ENCODE measurements around the gene FHIP1A.
A peak's percentile ranks its signal among the peaks of the same experiment; 100 is the strongest.
"Not testable (repeated sequence)": the region's sequence is repeated elsewhere in the genome, so short reads cannot be mapped to it uniquely, and the experiment has no call there.

Gene FHIP1A

DNA sequence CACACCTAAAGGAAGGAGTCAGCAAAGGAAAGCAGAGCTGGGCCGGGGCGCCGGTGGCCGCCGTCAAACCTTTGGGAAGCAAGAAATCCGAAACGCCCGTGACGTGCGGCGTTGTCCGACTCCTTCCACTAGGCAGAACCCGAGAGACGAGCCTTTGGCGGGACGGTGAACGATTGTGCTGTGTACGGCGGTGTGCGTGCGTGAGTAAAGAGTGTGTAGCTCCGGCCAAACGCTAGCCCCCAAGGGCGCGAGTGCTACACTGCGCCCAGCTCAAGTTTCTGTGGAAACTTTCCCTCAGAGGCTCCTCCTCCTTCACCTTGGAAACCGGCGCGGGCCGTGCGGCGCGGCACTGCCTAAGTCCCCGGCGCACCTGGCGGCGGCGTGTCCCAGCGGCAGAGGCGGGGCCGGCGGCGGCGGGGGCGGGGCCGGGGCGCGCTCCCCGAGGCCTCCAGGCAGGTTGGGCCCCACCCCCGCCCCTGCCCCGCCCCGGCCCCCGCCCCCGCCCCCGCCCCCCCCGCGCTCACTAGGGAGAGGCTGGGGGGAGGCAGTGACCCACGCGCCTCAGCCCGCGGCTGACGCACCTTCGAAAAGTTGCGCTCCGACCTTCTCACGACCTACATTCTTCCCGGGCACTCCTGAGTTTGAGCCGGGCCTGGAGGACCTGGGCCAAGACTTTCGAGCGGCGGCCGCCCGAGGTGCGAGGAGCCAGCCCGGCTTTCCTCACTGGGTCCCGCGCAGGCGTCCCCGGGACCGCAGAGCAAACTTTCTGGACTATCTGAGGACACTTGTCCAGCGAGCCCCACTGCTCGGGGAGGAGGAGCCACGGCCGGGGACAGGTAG is at the start of gene FHIP1A:
Gene FHIP1A (plus strand): TSS at position 547 of the 840 bp plus-strand sequence. CDS start 157,084 bp downstream, outside the sequence.
- peak; percentile 24 for DNase-seq (ENCODE audit: low read depth, low spot score)

DNA sequence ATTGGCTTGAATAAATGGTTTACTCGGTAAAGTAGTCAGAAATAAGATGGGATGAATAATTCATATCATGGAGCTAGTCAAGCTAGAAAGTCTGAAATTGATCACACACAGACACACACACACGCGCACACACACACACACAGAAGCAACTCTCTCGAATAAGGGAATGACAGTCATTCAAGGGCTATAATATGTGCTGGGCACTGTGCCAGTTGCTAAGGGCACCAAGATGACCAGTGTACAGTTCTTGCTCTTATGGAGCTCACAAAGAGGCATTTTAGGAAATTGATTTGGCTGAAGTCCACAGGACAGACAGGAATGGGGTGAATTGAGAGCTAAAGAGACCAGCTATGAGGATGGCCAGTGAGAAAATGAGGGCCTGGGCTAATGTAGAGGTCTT is 49.4 kb upstream of the FHIP1A start:
- no peak for DNase-seq (ENCODE audit: low read depth, low spot score)

DNA sequence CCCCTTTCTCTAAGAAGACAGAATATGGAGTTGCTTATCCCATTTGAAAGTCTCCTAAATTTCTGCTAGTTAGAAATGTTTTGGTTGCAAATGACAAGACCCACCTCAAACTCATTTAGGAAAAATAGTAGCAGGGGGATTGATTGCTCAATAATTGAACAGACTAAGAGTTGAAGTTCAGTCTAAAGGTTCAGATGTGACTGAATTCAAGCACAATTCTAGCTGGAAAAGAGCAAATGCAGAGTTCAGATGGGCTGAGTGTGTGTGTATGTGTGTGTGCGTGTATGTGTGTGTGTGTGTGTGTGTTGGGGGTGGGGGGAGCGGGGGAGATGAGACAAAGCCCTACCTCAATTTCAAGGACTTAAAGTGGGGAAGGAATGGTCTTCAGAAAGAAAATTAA is 47.9 kb upstream of the FHIP1A start:
- DNase-seq (ENCODE audit: low read depth, low spot score) = no peak

DNA sequence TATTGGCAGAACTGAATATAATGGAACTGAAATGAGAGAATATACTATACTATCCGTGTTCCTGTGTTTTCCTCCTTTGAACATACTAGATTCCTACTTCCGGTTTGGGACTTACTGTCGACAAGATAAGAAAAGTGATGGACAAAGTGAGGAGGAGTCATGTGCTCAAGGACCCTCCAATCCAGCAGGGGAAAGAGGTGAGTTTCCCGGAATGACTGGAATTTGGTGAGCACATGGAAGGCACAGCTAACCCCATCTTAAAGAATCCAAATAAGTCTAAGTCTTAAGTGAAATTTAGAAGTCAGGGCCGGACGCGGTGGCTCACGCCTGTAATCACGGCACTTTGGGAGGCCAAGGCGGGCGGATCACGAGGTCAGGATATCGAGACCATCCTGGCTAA is 47.0 kb upstream of the FHIP1A start:
- DNase-seq (ENCODE audit: low read depth, low spot score) = no peak

DNA sequence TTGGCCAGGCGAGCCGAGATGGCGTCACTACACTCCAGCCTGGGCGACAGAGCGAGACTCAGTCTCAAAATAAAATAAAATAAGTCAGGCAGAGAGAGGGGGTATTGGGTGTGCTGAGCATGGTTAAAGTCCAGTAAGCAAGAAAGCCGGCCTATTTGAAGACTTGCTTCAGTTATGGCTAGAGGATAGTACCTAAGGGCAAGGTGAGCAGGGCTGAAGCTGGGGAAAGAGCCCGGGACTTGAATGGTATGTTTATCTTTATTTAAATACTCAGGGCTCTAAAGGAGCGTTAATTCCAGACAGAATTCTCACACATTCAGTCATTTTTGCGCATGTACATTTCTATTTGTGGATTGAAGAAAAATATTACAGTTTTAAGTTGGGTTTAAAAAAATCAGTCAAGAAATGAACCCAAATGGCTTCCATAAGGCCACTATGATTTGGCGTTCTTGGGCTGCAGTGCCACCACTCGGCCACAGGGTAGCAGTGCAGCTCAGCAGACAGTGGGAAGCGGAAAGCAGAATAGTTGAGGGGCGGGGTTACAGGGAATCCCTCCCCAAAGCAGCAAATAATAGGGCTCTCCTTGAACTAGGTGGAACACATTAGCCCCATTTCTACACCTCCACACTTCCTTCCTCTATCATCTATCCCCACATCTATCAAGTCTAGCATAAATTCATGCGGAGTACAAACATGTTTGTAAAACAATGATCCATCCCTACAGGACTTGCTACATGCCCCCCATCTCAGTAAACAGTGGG is 46.4 kb upstream of the FHIP1A start:
- peak; percentile 64 for DNase-seq (ENCODE audit: low read depth, low spot score)

DNA sequence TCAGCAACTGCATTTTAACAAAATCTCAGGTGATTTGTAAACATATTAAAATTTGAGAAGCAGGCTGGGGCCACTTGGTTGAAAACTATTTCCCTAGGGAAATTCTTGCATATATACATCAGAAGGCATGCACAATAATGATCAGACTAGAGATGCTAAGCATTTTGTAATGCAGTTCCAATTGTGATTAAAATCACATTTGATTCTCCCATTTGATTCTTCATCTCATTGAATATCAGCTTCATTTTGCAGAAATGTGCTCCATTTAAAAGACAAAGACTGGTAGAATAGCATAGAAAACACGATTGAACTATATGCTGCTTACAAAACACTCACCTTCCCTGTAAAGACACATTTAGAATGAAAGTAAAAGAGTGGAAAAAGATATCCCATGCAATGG is 32.4 kb upstream of the FHIP1A start:
- no peak for DNase-seq (ENCODE audit: low read depth, low spot score)

DNA sequence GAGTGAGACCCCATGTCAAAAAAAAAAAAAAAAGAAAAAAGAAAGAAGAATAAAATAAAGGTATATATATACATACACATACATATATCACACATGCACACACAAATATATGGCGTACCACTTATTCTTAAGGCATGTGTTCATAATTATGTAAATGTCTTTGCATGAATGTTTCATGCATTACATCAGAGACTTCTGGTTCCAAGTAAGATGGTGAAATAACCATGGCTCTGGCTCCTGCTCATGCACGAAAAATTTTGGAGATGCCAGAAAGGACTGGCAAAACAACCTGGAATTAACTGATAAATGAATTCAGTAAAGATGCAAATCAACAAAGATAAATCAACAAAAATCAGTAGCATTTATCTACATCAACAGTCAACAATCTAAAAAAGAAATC is 19.7 kb upstream of the FHIP1A start:
- DNase-seq (ENCODE audit: low read depth, low spot score) = no peak

DNA sequence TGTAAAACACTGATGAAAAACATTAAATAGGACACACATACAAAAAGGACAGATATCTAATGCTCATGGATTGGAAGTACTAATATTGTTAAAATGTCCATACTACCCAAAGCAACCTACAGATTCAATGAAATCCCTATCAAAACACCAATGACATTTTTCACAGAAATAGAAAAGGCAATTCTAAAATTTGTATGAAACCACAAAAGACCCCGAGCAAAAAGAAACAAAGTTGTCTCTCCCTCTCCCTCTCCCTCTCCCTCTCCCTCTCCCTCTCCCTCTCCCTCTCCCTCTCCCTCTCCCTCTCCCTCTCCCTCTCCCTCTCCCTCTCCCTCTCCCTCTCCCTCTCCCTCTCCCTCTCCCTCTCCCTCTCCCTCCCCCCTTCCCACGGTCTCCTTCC is 19.2 kb upstream of the FHIP1A start:
- DNase-seq (ENCODE audit: low read depth, low spot score) = not testable (repeated sequence)

DNA sequence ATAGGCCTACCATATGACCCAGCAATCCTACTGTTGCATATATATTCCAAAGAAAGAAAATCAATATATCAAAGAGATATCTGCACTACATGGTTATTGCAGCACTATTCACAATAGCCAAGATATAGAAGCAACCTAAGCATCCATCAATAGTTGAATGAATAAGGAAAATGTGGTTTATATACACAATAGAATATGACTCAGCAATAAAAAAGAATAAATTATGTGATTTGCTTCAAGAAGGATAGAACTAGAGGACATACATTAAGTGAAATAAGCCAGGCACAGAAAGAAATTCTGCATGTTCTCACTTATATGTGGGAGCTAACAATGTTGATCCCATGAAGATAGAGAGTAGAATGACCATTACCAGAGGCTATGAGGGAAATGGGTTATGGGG is 13.1 kb upstream of the FHIP1A start:
- DNase-seq (ENCODE audit: low read depth, low spot score) = no peak

DNA sequence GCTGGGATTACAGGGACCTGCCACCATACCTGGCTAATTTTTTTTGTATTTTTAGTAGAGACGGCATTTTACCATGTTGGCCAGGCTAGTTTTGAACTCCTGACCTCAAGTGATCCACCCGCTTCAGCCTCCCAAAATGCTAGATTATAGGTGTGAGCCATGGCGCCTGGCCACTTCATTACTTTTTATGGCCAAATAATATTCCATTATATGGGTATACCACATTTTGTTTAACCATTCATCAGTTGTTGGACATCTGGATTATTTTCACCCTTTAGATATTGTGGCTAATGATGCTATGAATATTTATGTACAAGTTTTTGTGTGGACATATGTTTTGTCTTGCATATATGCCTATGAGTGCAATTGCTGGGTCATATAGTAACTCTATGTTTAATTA is 8.6 kb upstream of the FHIP1A start:
- no peak for DNase-seq (ENCODE audit: low read depth, low spot score)

DNA sequence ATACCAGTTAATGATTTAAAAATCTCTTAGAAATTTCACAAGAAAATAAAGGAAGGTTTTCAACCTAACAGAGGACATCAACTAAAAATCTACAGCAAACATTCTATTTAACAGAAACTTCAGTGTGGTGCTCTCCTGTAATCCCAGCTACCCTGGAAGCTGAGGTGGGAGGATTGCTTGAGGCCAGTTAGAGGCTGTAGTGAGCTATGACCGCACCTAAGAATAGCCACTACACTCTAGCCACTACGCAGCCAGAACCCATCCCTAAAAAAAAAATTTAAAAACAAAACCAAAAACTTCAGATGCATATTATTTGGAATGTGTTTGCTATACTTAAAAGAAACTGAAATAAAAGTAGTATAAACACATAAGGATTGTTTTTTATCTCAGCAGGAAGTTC is 7.2 kb upstream of the FHIP1A start:
- DNase-seq (ENCODE audit: low read depth, low spot score) = no peak

DNA sequence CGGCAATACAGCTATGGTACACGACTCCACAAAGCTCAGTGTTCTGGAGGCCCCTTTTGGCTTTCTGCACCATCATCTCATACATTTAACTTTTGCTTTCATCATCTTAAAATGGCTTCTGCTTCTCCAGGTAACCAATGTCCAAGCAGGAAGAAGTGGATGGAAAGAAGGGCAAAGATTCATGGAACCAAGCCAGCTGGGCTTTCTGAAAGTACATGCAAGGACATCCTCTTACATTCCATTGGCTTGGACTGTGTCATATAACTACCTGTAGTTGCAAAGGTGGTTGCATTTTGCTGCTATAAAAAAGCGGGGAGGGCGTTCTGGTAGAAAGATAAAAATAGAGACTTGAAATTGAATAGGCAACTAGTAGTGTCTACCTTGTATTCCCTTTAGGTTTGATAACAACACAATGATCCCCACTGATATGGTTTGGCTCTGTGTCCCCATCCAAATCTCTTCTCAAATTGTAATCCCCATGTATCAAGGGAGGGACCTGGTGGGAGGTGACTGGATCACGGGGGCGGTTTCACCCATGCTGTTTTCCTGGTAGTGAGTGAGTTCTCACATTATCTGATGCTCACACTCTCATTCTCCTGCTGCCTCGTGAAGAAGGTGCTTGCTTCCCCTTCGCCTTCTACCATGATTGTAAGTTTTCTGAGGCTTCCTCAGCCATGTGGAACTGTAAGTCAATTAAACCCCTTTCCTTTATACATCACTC is 6.7 kb upstream of the FHIP1A start:
- DNase-seq (ENCODE audit: low read depth, low spot score) = no peak

DNA sequence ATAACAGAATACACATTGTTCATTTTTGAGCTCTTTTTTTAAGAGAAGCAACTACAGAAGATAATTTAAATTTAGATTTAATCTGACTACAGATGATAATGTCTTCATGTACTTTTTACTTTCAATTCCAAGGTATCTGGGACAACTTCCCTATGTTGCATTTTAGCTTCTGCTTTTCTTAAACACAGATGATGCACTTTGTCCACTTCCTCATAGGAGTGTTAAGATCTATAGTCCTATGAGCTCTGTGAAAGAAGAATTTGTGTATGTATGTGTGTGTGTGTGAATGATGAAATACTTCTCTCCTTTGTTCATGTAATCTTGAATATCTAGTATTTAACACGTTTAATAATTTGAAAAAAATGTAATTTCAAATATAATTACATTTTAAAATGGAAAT is 5.3 kb upstream of the FHIP1A start:
- no peak for DNase-seq (ENCODE audit: low read depth, low spot score)

DNA sequence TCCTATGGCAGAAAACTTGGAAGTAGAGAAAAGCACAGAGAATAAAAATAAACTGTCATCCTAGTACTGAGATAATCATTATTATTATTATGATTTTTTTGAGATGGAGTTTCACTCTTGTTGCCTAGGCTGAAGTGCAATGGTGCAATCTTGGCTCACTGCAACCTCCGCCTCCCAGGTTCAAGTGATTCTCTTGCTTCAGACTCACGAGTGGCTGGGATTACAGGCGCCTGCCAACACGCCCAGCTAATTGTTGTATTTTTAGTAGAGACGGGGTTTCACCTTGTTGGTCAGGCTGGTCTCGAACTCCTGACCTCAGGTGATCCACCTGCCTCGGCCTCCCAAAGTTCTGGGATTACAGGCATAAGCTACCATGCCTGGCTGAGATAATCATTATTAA is 4.2 kb upstream of the FHIP1A start:
- not testable (repeated sequence) for DNase-seq (ENCODE audit: low read depth, low spot score)

DNA sequence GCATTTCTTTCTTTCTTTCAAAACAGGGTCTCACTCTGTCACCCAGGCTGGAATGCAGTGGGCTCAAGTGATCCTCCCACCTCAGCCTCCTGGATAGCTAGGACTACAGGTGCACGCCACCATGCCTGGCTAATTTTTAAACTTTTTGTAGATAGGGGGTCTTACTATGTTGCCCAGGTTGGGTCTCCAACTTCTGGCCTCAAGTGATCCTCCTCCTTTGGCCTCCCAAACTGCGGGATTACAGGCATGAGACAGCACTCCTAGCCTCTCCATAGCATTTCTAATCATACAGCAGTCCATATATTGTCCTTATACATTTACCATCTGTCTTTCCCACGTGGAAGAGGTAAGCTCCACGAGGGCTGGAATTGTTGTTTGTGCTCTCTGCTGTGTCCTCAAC is 2.0 kb upstream of the FHIP1A start:
- DNase-seq (ENCODE audit: low read depth, low spot score) = no peak

DNA sequence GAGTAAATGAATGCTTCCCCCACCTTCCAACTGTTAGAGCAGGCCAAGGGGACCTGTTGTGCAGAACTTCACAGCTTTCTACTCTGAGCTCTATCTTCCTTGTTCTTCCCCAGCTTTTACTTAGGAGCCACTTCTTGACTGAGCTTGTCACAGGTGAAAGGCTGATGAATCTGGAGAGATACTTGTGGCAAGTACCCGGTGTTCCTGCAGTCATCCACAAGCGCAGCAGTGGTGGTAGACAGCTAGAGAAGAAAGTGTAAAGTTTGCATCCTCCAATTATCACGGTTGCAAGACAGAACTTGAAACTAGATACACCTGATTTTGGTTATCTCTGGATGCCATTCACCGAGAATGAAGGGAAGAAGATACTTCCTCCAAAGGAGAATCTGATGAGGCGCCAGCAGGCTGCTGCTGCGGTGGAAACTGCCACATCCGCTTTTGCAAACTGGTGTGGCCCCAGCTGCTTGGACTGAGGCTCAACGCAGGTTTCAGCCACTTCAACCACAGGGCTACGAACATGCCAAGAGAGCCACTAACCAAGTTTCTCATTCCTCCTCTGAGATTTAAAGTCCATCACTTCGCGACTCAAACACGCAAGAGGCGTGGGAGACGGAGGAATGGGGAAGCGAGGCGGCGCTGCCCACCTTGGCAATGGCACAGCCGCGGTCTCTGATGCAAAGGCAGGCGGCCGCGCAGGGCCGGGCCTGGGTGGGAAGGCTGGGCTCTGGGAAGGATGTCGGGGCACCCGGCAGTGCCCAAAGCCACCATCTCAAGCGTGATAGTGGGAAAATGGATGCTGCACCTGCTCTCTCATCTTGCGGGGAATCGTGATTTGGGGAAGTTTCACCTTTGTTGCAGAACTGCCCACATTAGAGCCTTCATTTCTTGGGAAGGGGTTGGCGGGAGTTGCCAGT is 1.3 kb upstream of the FHIP1A start:
- no peak for DNase-seq (ENCODE audit: low read depth, low spot score)

DNA sequence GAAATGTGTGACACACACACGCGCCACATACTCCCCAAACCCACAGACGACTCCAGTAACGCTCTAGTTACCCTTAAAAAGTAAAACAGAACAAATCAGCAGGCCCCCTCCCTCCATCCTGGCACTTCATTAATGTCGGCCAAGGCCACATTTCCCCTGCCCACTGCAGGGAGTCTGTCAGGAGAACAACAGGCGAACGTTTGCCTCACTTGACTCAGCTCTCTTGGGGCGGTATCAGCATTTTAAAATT is 671 bp upstream of the FHIP1A start:
- no peak for DNase-seq (ENCODE audit: low read depth, low spot score)

DNA sequence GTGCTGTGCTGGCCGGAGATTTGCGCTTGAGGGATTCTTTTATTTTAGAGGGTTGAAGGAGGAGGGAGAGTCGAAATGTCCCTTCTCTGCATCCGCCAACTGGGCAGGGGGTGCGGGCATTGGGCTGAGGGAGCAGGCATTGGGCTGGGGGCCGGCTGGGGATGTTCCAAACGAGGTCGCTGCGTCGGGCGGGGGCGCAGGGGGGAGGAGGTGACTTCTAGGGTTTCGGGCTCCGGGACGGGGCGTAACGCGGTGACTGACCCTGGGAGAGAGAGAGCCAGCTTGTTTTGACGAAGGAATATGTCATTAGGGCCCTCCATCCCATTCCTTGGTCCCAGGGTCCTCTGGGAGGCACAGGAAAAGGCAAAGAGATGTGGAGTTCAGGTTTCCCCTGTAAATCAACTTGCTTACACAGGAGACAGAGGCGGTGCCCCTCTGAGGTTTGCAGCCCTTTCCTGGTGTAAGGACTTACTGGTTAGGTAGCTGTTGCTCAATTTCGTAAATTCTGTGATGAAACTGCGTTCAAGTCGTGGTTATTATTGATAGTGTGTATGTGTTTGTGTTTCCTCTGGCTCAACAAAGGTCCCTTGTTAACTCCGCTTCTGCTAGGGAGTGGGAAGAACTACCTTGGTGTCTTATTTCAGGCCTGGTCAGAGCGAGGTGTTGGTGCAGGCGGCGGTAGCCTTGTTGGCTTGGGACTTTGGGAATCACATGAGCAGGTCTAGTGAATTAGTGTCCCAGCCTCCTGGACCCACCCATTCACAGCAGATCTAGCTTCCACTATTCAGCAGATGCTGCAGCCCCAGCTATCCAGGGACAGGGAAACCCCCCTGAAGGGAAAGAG is 716 bp downstream of the FHIP1A start:
- DNase-seq (ENCODE audit: low read depth, low spot score) = no peak

DNA sequence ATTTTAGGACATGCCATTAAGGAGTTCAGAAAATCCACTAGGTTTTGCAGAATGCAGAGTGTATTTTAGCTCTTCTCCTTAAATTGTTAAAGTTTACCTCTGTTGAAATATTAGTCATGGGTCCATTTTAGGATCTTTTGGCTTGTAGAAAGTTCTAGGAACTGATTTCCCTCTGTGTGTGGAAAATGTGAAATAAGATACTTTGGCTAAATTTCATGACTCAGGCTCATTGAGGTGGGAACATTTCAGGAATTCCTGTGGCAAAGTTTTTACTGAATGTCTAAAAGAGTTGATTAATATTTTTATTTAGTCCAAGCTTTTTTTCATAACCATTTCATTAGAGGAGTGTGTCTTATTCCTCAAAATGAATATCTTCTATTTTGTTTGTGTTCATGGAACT is 7.0 kb downstream of the FHIP1A start:
- DNase-seq (ENCODE audit: low read depth, low spot score) = no peak

DNA sequence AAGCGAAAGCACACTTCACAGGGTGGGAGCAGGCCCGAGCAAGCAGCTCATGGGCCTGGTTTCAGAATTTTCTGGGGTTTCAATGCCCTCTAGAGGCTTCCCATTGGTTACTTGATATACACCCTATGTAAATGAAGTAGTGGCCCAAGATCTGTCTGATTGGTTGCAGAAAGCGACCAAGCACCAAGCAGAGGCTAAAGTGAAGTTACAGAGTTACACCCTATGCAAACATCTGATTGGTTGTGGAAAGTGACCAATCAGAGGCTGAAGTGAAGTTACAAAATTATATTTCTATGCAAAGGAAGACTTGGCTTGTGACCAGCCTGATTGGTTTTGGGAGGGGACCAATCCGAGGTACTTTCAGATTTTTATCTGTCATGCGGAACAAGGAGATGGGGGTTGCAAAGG is 8.2 kb downstream of the FHIP1A start:
- no peak for DNase-seq (ENCODE audit: low read depth, low spot score)

Measured in smooth muscle cell of the brain vasculature (primary cell).